Pancreas (tissue), 10 donors: Measurements from ENCODE around the gene DIP2B. TPM values are rescaled to one million over a fixed set of nuclear protein-coding genes. Genes with fewer than 3 reads are reported as not detected.

ENCODE experiments used
- ATAC-seq, 4 donors: fragments of 200-7000 bp; cut with Tn5 transposase; one replicate each; pipeline versions ENCODE4 v1.8.0 to v1.9.1; 2020; ENCODE audit warnings: mild to moderate bottlenecking in 4 of 4, moderate library complexity in 4 of 4
- DNase-seq, 6 donors: peaks; one replicate each; pipeline ENCODE4 v3.0.0-alpha.2; 2020
- FAIRE-seq: peaks from 2 replicates; lab custom pipeline; 2012; peaks lifted over from hg19 to GRCh38; lab: Jason Lieb, UNC
- H3K27ac ChIP-seq, 4 donors: fragments of 200-600 bp; sonication (generic); 1 replicate in 3 of 4; 2 replicates in 1 of 4; pipeline versions ENCODE4 v1.5.0 to v1.8.0; 2020
- H3K27me3 ChIP-seq, 4 donors: fragments of 200-600 bp; one replicate each; pipeline ENCODE4 v1.8.0; 2021
- H3K36me3 ChIP-seq, 3 donors: fragments of 200-600 bp; sonication (generic) in 1 of 3; one replicate each; pipeline versions ENCODE4 v1.5.0 to v1.8.0; 2020 to 2021
- H3K4me1 ChIP-seq, 3 donors: fragments of 200-600 bp; one replicate each; pipeline ENCODE4 v1.8.0; 2021
- H3K4me3 ChIP-seq, 4 donors: fragments of 200-600 bp; sonication (generic) in 2 of 4; one replicate each; pipeline versions ENCODE4 v1.5.0 to v1.8.0; 2020 to 2021
- H3K9me3 ChIP-seq, 4 donors: fragments of 200-600 bp; one replicate each; pipeline ENCODE4 v1.8.0; 2021
- CTCF ChIP-seq, 4 donors: fragments of 200-600 bp; sonication (generic) in 3 of 4; IDR thresholded peaks; one replicate each; pipeline versions ENCODE4 v1.5.0 to v1.8.0; 2021; ENCODE audit warnings: antibody characterized with exemption in 4 of 4
- WGBS, 2 donors: extraction: QIAGEN DNeasy Blood & Tissue Kit; methylation state at CpG; one replicate each; pipeline ENCODE4 v1.1.7; 2013; 5-methylcytosine and 5-hydroxymethylcytosine counted together
- intact Hi-C, 3 donors: fragments of 100-400 bp; cut with DNase I; formaldehyde crosslinking; loops; one replicate each; pipeline versions ENCODE4 v1.11.1 to v1.14.2; 2022
- polyA plus RNA-seq, 2 donors: library from polyadenylated mRNA; stranded (reverse); fragments of 200-250 nt; gene quantifications; one replicate each; pipeline ENCODE4 v1.2.3, GENCODE V29; 2013
- total RNA-seq, 6 donors: library from RNA; stranded (reverse); fragmentation: NEBNext Ultra II Directional in 4 of 6; extraction: Animal tissue kit (Norgen Biotek cat#: 25700) in 4 of 6; gene quantifications; one replicate each; pipeline versions ENCODE4 v1.2.1 to v1.2.4, GENCODE V29; 2021 to 2023
- donor health status: healthy with polysubstance abuse.
- donor health status: DM: no; HTN: no; CAD: no; lungs with moderate emphysema.
- donor health status: DM: no; HTN: no; CAD: no.
- donor health status: control.
- donor health status: control.
- donor health status: Bipolar disorder and iron deficiency.
- donor health status: DM: yes; HTN: yes; CAD: no.
- donor health status: DM: no; HTN: no; CAD: no.
- donor health status: DM: no; HTN: no; CAD: no.
- donor health status: DM: yes; HTN: yes; CAD: no.

DIP2B gene
- total and polyA plus RNA-seq, 8 donors, result 3.2 to 15.9 (median 9.2) TPM

GRCh38 chr12:50728841-50729240 is 224.1 kb downstream of the DIP2B start:
- 86 to 93% methylated on average over 4 of the region's 4 CpGs for WGBS, 2 donors
- H3K27ac ChIP-seq, result no peak overlapping the region
- TF ChIP-seq CTCF (IDR thresholded peaks at IDR 0.05), result no peak
- H3K4me3 ChIP-seq, result no peak overlapping the region
- peaks cover 5 to 21% (median 6%) of the 10 kb centered on the region in 3 donors for H3K4me1 ChIP-seq
- ATAC-seq (no peak), DNase-seq (no peak), FAIRE-seq (no peak)
- intact Hi-C loops, result no loop called here
- no peaks in the 10 kb centered on the region for H3K27me3 ChIP-seq
- H3K9me3 ChIP-seq, result no peaks in the 10 kb centered on the region
- H3K36me3 ChIP-seq, result peaks cover 0 to 55% (median 6%) of the 10 kb centered on the region in 3 donors

- Histone ChIP-seq H3K4me3 (no peak overlapping the region), H3K4me1 (no peaks in the 10 kb centered on the region), H3K36me3 (peaks cover 0 to 66% (median 12%) of the 10 kb centered on the region in 3 donors), H3K27me3 (no peaks in the 10 kb centered on the region), H3K9me3 (no peaks in the 10 kb centered on the region), H3K27ac (no peak overlapping the region)
- DNase-seq, result no peak
- WGBS, 2 donors, result 86 to 92% methylated on average over 9 of the region's 9 CpGs
- FAIRE-seq, result no peak
- intact Hi-C loops, result no loop called here
- no peak for TF ChIP-seq CTCF (IDR thresholded peaks at IDR 0.05)
- no peak for ATAC-seq
Observed at GRCh38 chr12:50732591-50732990, 227.8 kb downstream of the DIP2B start.

GRCh38 chr12:50733706-50734105 is 228.9 kb downstream of the DIP2B start:
- no peak for ATAC-seq
- intact Hi-C loops, result no loop called here
- no peak for FAIRE-seq
- no peak for DNase-seq
- H3K36me3 ChIP-seq, result peaks cover 0 to 60% (median 17%) of the 10 kb centered on the region in 3 donors
- no peak overlapping the region for H3K27ac ChIP-seq
- WGBS, 2 donors, result 81 to 86% methylated on average over 3 of the region's 3 CpGs
- H3K4me1 ChIP-seq, result no peaks in the 10 kb centered on the region
- no peaks in the 10 kb centered on the region for H3K27me3 ChIP-seq
- H3K9me3 ChIP-seq, result no peaks in the 10 kb centered on the region
- TF ChIP-seq CTCF (IDR thresholded peaks at IDR 0.05), result no peak
- no peak overlapping the region for H3K4me3 ChIP-seq

- peaks cover 0 to 55% (median 23%) of the 10 kb centered on the region in 3 donors for H3K36me3 ChIP-seq
- DNase-seq (no peak), FAIRE-seq (no peak), ATAC-seq (peak in 3 of 4 donors; percentile 58 to 63 (median 63))
- 85 to 88% methylated on average over 10 of the region's 10 CpGs for whole genome bisulfite sequencing, 2 donors
- peak in 2 of 4 donors; percentile 14 to 35 for TF ChIP-seq CTCF (IDR thresholded peaks at IDR 0.05)
- no peaks in the 10 kb centered on the region for H3K27me3 ChIP-seq
- no peak overlapping the region for H3K4me3 ChIP-seq
- intact Hi-C loops, result no loop called here
- H3K27ac ChIP-seq, result no peak overlapping the region
- H3K4me1 ChIP-seq, result no peaks in the 10 kb centered on the region
- H3K9me3 ChIP-seq, result no peaks in the 10 kb centered on the region
Observed at GRCh38 chr12:50734409-50735263, 229.9 kb downstream of the DIP2B start.

- DNase-seq (no peak), FAIRE-seq (no peak), ATAC-seq (no peak)
- H3K4me1 ChIP-seq, result no peaks in the 10 kb centered on the region
- H3K27me3 ChIP-seq, result no peaks in the 10 kb centered on the region
- no peak overlapping the region for H3K4me3 ChIP-seq
- 93 to 97% methylated on average over 7 of the region's 7 CpGs for WGBS, 2 donors
- H3K36me3 ChIP-seq, result peaks cover 0 to 69% (median 22%) of the 10 kb centered on the region in 3 donors
- H3K9me3 ChIP-seq, result no peaks in the 10 kb centered on the region
- intact Hi-C loops, result no loop called here
- H3K27ac ChIP-seq, result no peak overlapping the region
- no peak for TF ChIP-seq CTCF (IDR thresholded peaks at IDR 0.05)
Observed at GRCh38 chr12:50739611-50740010, 234.8 kb downstream of the DIP2B start.
